GM18508 (cell line): Measurements from ENCODE around the gene RASSF6.
"Not testable (repeated sequence)": the region's sequence is repeated elsewhere in the genome, so short reads cannot be mapped to it uniquely, and the experiment has no call there.

Experiments
- ATAC-seq: cut with Tn5 transposase; IDR thresholded peaks from one replicate; pipeline ENCODE4 v1.9.1; 2021; ENCODE audit warnings: moderate number of reproducible peaks; ENCODE audit not compliant: insufficient read depth, unreplicated experiment

Gene RASSF6

GRCh38 chr4:73620115-73620792 is at the start of gene RASSF6:
Gene RASSF6, minus strand, starts transcription at chr4:73620436. Its CDS starts 8,641 bp downstream, at chr4:73611795.
- ATAC-seq, result peak; percentile 74

GRCh38 chr4:73669410-73670183 is 49.4 kb upstream of the RASSF6 start:
- ATAC-seq, result no peak

GRCh38 chr4:73668782-73669201 is 48.6 kb upstream of the RASSF6 start:
- no peak for ATAC-seq

- not testable (repeated sequence) for ATAC-seq
Observed at GRCh38 chr4:73665924-73666323, 45.7 kb upstream of the RASSF6 start.

GRCh38 chr4:73664470-73664869 is 44.2 kb upstream of the RASSF6 start:
- no peak for ATAC-seq

- ATAC-seq, result no peak
Observed at GRCh38 chr4:73663576-73663975, 43.3 kb upstream of the RASSF6 start.

- ATAC-seq, result peak; percentile 79
Observed at GRCh38 chr4:73662709-73663546, 42.7 kb upstream of the RASSF6 start.

- no peak for ATAC-seq
Observed at GRCh38 chr4:73661646-73662119, 41.4 kb upstream of the RASSF6 start.

GRCh38 chr4:73660808-73661207 is 40.6 kb upstream of the RASSF6 start:
- no peak for ATAC-seq

- ATAC-seq, result peak; percentile 69
Observed at GRCh38 chr4:73653695-73654106, 33.5 kb upstream of the RASSF6 start.

- ATAC-seq, result no peak
Observed at GRCh38 chr4:73650250-73650649, 30.0 kb upstream of the RASSF6 start.

- ATAC-seq, result no peak
Observed at GRCh38 chr4:73648478-73648877, 28.2 kb upstream of the RASSF6 start.

- ATAC-seq, result no peak
Observed at GRCh38 chr4:73646117-73646516, 25.9 kb upstream of the RASSF6 start.

- ATAC-seq, result no peak
Observed at GRCh38 chr4:73631565-73632226, 11.5 kb upstream of the RASSF6 start.

GRCh38 chr4:73628834-73629233 is 8.6 kb upstream of the RASSF6 start:
- ATAC-seq, result not testable (repeated sequence)

- no peak for ATAC-seq
Observed at GRCh38 chr4:73621357-73621756, 1.1 kb upstream of the RASSF6 start.

GRCh38 chr4:73619346-73619745 is 890 bp downstream of the RASSF6 start:
- no peak for ATAC-seq

- no peak for ATAC-seq
Observed at GRCh38 chr4:73617256-73617655, 3.0 kb downstream of the RASSF6 start.

- ATAC-seq, result no peak
Observed at GRCh38 chr4:73615613-73616012, 4.6 kb downstream of the RASSF6 start.

GRCh38 chr4:73614311-73614867 is 5.8 kb downstream of the RASSF6 start:
- no peak for ATAC-seq
